ENCODE results near the gene RBM5. TPM values are rescaled to one million over a fixed set of nuclear protein-coding genes. Genes with fewer than 3 reads are reported as not detected.

RBM5 gene
- polyA plus RNA-seq, 6 donors from 2014 or later = 33.9 to 88.8 (median 37.7) TPM

GRCh38 chr3:50153782-50154475 lies 65.2 kb downstream of the RBM5 start:
- H3K4me1 Mint-ChIP-seq = peaks cover 15 to 22% (median 21%) of the 10 kb centered on the region in 3 donors
- DNase-seq = peak; percentile 13
- ATAC-seq (ENCODE audit: low read depth in 2 of 2) = no peak
- H3K9me3 Mint-ChIP-seq = no peaks in the 10 kb centered on the region
- peak overlapping the region; percentile 80 to 91 (median 84) for H3K4me3 Mint-ChIP-seq
- peaks cover 21 to 57% (median 52%) of the 10 kb centered on the region in 3 donors for H3K27me3 Mint-ChIP-seq
- no peaks in the 10 kb centered on the region for H3K36me3 Mint-ChIP-seq
- H3K27ac Mint-ChIP-seq = peak overlapping the region in 4 of 6 donors; percentile 36 to 93 (median 73)

- ATAC-seq (ENCODE audit: low read depth in 2 of 2) (peak; percentile 37 to 44), DNase-seq (no peak)
- peaks cover 22 to 63% (median 52%) of the 10 kb centered on the region in 3 donors for H3K27me3 Mint-ChIP-seq
- peaks cover 15 to 22% (median 21%) of the 10 kb centered on the region in 3 donors for H3K4me1 Mint-ChIP-seq
- no peaks in the 10 kb centered on the region for H3K36me3 Mint-ChIP-seq
- H3K9me3 Mint-ChIP-seq = no peaks in the 10 kb centered on the region
- H3K27ac Mint-ChIP-seq = peak overlapping the region in 1 of 6 donors; percentile 77
- H3K4me3 Mint-ChIP-seq = peak overlapping the region; percentile 80 to 91 (median 84)
Observed at GRCh38 chr3:50154476-50154839, 65.7 kb downstream of the RBM5 start.

GRCh38 chr3:50154840-50155490 lies 66.2 kb downstream of the RBM5 start, which contains the start of gene SEMA3F:
Gene SEMA3F (plus strand): TSS chr3:50155324. CDS start chr3:50159623, 4,299 bp downstream.
- peak; percentile 87 to 88 for ATAC-seq (ENCODE audit: low read depth in 2 of 2)
- peaks cover 15 to 22% (median 21%) of the 10 kb centered on the region in 3 donors for H3K4me1 Mint-ChIP-seq
- DNase-seq = peak; percentile 59
- H3K36me3 Mint-ChIP-seq = no peaks in the 10 kb centered on the region
- H3K4me3 Mint-ChIP-seq = peak within 1 kb of the TSS; percentile 80 to 92 (median 84)
- H3K27me3 Mint-ChIP-seq = peaks cover 22 to 67% (median 52%) of the 10 kb centered on the region in 3 donors
- H3K27ac Mint-ChIP-seq = peak within 1 kb of the TSS in 4 of 6 donors; percentile 49 to 94 (median 73)
- H3K9me3 Mint-ChIP-seq = no peaks in the 10 kb centered on the region

- H3K27ac Mint-ChIP-seq = peak overlapping the region in 1 of 6 donors; percentile 94
- ATAC-seq (ENCODE audit: low read depth in 2 of 2) (no peak), DNase-seq (no peak)
- no peaks in the 10 kb centered on the region for H3K9me3 Mint-ChIP-seq
- H3K36me3 Mint-ChIP-seq = no peaks in the 10 kb centered on the region
- peak overlapping the region; percentile 71 to 92 (median 81) for H3K4me3 Mint-ChIP-seq
- H3K27me3 Mint-ChIP-seq = peaks cover 22 to 62% (median 49%) of the 10 kb centered on the region in 3 donors
- H3K4me1 Mint-ChIP-seq = peaks cover 15 to 22% (median 21%) of the 10 kb centered on the region in 3 donors
Observed at GRCh38 chr3:50155491-50155878, 66.8 kb downstream of the RBM5 start.

- Mint-ChIP-seq H3K4me3 (peak overlapping the region; percentile 71 to 92 (median 81)), H3K36me3 (no peaks in the 10 kb centered on the region), H3K27me3 (peaks cover 22 to 58% (median 46%) of the 10 kb centered on the region in 3 donors), H3K9me3 (no peaks in the 10 kb centered on the region), H3K4me1 (peaks cover 15 to 22% (median 21%) of the 10 kb centered on the region in 3 donors), H3K27ac (peak overlapping the region in 2 of 6 donors; percentile 49 to 94)
- no peak for ATAC-seq (ENCODE audit: low read depth in 2 of 2)
- DNase-seq = no peak
Observed at GRCh38 chr3:50155891-50156290, 67.2 kb downstream of the RBM5 start.

- Mint-ChIP-seq H3K9me3 (no peaks in the 10 kb centered on the region), H3K4me1 (peaks cover 15 to 22% (median 21%) of the 10 kb centered on the region in 3 donors), H3K4me3 (peak overlapping the region in 5 of 8 donors; percentile 60 to 84 (median 78)), H3K27ac (no peak overlapping the region), H3K36me3 (no peaks in the 10 kb centered on the region), H3K27me3 (peaks cover 22 to 58% (median 43%) of the 10 kb centered on the region in 3 donors)
- no peak for ATAC-seq (ENCODE audit: low read depth in 2 of 2)
- DNase-seq = no peak
Observed at GRCh38 chr3:50156549-50157493, 68.1 kb downstream of the RBM5 start.

GRCh38 chr3:50157827-50158529 lies 69.3 kb downstream of the RBM5 start:
- Mint-ChIP-seq H3K27ac (no peak overlapping the region), H3K4me1 (peaks cover 15 to 22% (median 21%) of the 10 kb centered on the region in 3 donors), H3K4me3 (peak overlapping the region in 1 of 8 donors; percentile 68), H3K36me3 (no peaks in the 10 kb centered on the region), H3K9me3 (no peaks in the 10 kb centered on the region), H3K27me3 (peaks cover 23 to 57% (median 42%) of the 10 kb centered on the region in 3 donors)
- DNase-seq (no peak), ATAC-seq (ENCODE audit: low read depth in 2 of 2) (no peak)

GRCh38 chr3:50158530-50159146 lies 69.9 kb downstream of the RBM5 start:
- ATAC-seq (ENCODE audit: low read depth in 2 of 2) (no peak), DNase-seq (no peak)
- H3K4me3 Mint-ChIP-seq = no peak overlapping the region
- H3K36me3 Mint-ChIP-seq = no peaks in the 10 kb centered on the region
- peaks cover 14 to 18% (median 15%) of the 10 kb centered on the region in 3 donors for H3K4me1 Mint-ChIP-seq
- H3K27ac Mint-ChIP-seq = no peak overlapping the region
- no peaks in the 10 kb centered on the region for H3K9me3 Mint-ChIP-seq
- H3K27me3 Mint-ChIP-seq = peaks cover 23 to 50% (median 35%) of the 10 kb centered on the region in 3 donors

GRCh38 chr3:50160561-50160983 lies 71.9 kb downstream of the RBM5 start:
- no peak overlapping the region for H3K4me3 Mint-ChIP-seq
- DNase-seq (no peak), ATAC-seq (ENCODE audit: low read depth in 2 of 2) (no peak)
- H3K9me3 Mint-ChIP-seq = no peaks in the 10 kb centered on the region
- H3K27me3 Mint-ChIP-seq = peaks cover 16 to 40% (median 26%) of the 10 kb centered on the region in 3 donors
- no peaks in the 10 kb centered on the region for H3K36me3 Mint-ChIP-seq
- H3K4me1 Mint-ChIP-seq = peaks cover 5 to 11% (median 6%) of the 10 kb centered on the region in 3 donors
- no peak overlapping the region for H3K27ac Mint-ChIP-seq

- Mint-ChIP-seq H3K4me3 (no peak overlapping the region), H3K4me1 (peaks cover 0 to 4% (median 0%) of the 10 kb centered on the region in 3 donors), H3K27ac (no peak overlapping the region), H3K36me3 (no peaks in the 10 kb centered on the region), H3K9me3 (no peaks in the 10 kb centered on the region), H3K27me3 (peaks cover 9 to 33% (median 18%) of the 10 kb centered on the region in 3 donors)
- DNase-seq = no peak
- ATAC-seq (ENCODE audit: low read depth in 2 of 2) = no peak
Observed at GRCh38 chr3:50161320-50161719, 72.6 kb downstream of the RBM5 start.

GRCh38 chr3:50162034-50162883 lies 73.5 kb downstream of the RBM5 start:
- Mint-ChIP-seq H3K27ac (peak overlapping the region in 1 of 6 donors; percentile 79), H3K36me3 (no peaks in the 10 kb centered on the region), H3K9me3 (no peaks in the 10 kb centered on the region), H3K27me3 (peaks cover 9 to 24% (median 9%) of the 10 kb centered on the region in 3 donors), H3K4me3 (no peak overlapping the region), H3K4me1 (peaks cover 0 to 4% (median 0%) of the 10 kb centered on the region in 3 donors)
- ATAC-seq (ENCODE audit: low read depth in 2 of 2) (no peak), DNase-seq (no peak)

Data from naive B cell (primary cell).